ENCODE measurements around the gene ARID1B. TPM values are rescaled to one million over a fixed set of nuclear protein-coding genes. Genes with fewer than 3 reads are reported as not detected.

The ARID1B gene
- total and polyA plus RNA-seq, 10 donors = 17.7 to 223 (median 141) TPM

DNA sequence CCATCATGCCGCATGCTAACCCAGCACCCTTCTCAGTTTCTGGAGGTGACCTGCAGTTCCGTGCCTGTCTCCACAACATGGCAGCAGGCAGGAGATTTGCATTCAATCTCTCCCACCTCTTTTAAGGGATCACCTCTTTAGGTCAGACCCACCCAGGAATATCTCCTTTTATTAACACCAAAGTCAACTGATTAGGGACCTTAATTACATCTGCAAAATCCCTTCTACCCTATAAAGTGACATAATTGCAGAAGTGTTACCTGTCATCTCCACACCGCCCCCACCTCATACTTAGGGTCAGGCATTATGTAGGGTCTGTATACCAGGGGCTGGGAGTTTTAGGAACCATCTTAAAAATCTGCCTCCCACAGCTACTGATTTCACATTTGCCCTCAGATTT, 278.7 kb downstream of the ARID1B start:
- WGBS, 5 donors = 95 to 99% (median 96%) methylated on average over 3 of the region's 3 CpGs
- Histone ChIP-seq H3K4me1 (peaks cover 3 to 77% (median 43%) of the 10 kb centered on the region in 6 donors), H3K4me3 (no peak overlapping the region), H3K9me3 (peaks cover 0 to 10% (median 0%) of the 10 kb centered on the region in 8 donors), H3K27me3 (replicated peaks in 1 of 7) (no peaks in the 10 kb centered on the region), H3K36me3 (peaks cover 0 to 12% (median 0%) of the 10 kb centered on the region in 6 donors), H3K27ac (peak overlapping the region in 5 of 8 donors; percentile 2 to 84 (median 75))
- intact Hi-C loops (cut with DNase I; ENCODE audit: low total_unique reads) = no loop called here
- no peak for DNase-seq
- TF ChIP-seq POLR2A (IDR thresholded peaks at IDR 0.05) (no peak), POLR2AphosphoS5 (IDR thresholded peaks at IDR 0.05) (no peak)
- TF ChIP-seq, protein P1, sequence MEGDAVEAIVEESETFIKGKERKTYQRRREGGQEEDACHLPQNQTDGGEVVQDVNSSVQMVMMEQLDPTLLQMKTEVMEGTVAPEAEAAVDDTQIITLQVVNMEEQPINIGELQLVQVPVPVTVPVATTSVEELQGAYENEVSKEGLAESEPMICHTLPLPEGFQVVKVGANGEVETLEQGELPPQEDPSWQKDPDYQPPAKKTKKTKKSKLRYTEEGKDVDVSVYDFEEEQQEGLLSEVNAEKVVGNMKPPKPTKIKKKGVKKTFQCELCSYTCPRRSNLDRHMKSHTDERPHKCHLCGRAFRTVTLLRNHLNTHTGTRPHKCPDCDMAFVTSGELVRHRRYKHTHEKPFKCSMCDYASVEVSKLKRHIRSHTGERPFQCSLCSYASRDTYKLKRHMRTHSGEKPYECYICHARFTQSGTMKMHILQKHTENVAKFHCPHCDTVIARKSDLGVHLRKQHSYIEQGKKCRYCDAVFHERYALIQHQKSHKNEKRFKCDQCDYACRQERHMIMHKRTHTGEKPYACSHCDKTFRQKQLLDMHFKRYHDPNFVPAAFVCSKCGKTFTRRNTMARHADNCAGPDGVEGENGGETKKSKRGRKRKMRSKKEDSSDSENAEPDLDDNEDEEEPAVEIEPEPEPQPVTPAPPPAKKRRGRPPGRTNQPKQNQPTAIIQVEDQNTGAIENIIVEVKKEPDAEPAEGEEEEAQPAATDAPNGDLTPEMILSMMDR (IDR thresholded peaks at IDR 0.05 in 8 of 11, conservative IDR thresholded peaks at IDR 0.05 in 3 of 11) = no peak

DNA sequence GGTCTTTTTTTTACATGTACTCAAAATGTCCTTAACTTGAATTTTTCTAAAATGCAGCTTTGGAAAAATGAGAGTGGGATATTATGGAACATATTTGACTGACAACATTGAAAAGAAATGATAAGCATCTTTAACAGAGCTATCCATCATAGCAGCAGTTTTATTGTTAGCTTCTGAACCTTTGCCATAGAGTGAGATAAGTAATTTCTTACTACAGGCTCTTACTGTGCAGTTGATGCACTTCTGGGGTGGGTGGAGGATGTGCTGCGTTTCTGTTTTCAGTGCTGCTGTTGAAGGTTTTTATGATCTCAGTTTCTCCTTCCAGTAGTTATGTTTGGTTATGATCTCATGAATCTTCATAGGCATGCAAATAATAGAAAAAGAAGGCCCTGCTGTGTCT, 279.1 kb downstream of the ARID1B start:
- H3K4me1 ChIP-seq = peaks cover 3 to 75% (median 38%) of the 10 kb centered on the region in 6 donors
- H3K9me3 ChIP-seq = peaks cover 0 to 10% (median 0%) of the 10 kb centered on the region in 8 donors
- intact Hi-C loops (cut with DNase I; ENCODE audit: low total_unique reads) = no loop called here
- no peak for DNase-seq
- peaks cover 0 to 12% (median 0%) of the 10 kb centered on the region in 6 donors for H3K36me3 ChIP-seq
- no peak overlapping the region for H3K4me3 ChIP-seq
- H3K27ac ChIP-seq = peak overlapping the region in 3 of 8 donors; percentile 75 to 84 (median 76)
- TF ChIP-seq, protein P1 (IDR thresholded peaks at IDR 0.05 in 8 of 11, conservative IDR thresholded peaks at IDR 0.05 in 3 of 11) = no peak
- TF ChIP-seq POLR2AphosphoS5 (IDR thresholded peaks at IDR 0.05) (no peak), POLR2A (IDR thresholded peaks at IDR 0.05) (no peak)
- 71 to 83% (median 78%) methylated on average over 1 of the region's 1 CpG for whole genome bisulfite sequencing, 5 donors
- no peaks in the 10 kb centered on the region for H3K27me3 ChIP-seq (replicated peaks in 1 of 7)

DNA sequence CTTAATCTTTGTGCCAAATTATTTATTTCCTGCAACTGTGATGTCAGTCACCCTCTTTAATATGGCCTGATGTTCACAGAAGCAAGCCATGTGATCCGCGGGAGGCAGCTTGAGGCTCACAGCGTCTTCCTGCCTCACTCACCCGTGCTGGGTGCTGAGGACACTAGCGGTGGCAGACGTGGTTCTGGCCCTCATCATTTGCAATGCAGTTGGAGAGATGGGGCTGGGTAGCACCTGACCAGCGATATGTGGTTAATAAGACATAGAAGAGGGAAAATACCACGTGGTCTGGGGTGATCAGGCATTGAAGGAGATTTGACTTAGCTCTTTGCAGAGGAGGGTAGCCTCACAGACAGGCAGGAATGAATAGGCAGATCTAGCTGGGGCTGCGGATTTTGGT, 281.4 kb downstream of the ARID1B start:
- 73 to 89% (median 83%) methylated on average over 9 of the region's 9 CpGs for WGBS, 5 donors

DNA sequence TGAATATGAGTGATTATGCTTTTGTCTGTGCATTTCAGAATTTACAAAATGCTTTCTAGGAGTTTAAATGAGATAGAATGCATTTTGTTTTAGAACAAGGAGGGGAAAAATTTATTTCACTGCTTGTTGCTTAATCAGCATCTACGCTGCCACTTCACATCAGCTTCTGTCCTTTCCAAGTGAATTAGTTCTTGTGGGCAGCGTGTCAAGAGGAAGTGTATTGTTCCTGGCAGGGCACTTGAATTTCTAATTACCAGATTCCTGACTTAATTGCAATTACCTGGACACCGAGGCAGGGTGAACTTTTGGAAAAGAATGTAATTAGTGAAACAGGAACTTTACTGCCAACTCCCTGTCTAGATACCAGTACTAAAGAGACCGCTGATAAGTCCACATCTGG, 282.6 kb downstream of the ARID1B start:
- intact Hi-C loops (cut with DNase I; ENCODE audit: low total_unique reads) = no loop called here
- Histone ChIP-seq H3K4me1 (peaks cover 10 to 74% (median 36%) of the 10 kb centered on the region in 6 donors), H3K4me3 (no peak overlapping the region), H3K36me3 (peaks cover 0 to 20% (median 0%) of the 10 kb centered on the region in 6 donors), H3K9me3 (peaks cover 0 to 10% (median 0%) of the 10 kb centered on the region in 8 donors), H3K27me3 (replicated peaks in 1 of 7) (no peaks in the 10 kb centered on the region), H3K27ac (no peak overlapping the region)
- TF ChIP-seq POLR2AphosphoS5 (IDR thresholded peaks at IDR 0.05) (no peak), POLR2A (IDR thresholded peaks at IDR 0.05) (no peak)
- TF ChIP-seq, protein P1 (IDR thresholded peaks at IDR 0.05 in 8 of 11, conservative IDR thresholded peaks at IDR 0.05 in 3 of 11) = no peak
- 43 to 51% (median 47%) methylated on average over 4 of the region's 4 CpGs for WGBS, 5 donors
- no peak for DNase-seq

More for the DNA sequence above, 281.4 kb downstream of the ARID1B start:
- peak; percentile 75 for DNase-seq
- peaks cover 3 to 74% (median 39%) of the 10 kb centered on the region in 6 donors for H3K4me1 ChIP-seq
- H3K36me3 ChIP-seq = peaks cover 0 to 12% (median 0%) of the 10 kb centered on the region in 6 donors
- no peak for TF ChIP-seq POLR2A (IDR thresholded peaks at IDR 0.05)
- TF ChIP-seq POLR2AphosphoS5 (IDR thresholded peaks at IDR 0.05) = peak; percentile 27 to 36 (median 31)
- H3K27ac ChIP-seq = no peak overlapping the region
- intact Hi-C loops (cut with DNase I; ENCODE audit: low total_unique reads) = no loop called here
- no peak overlapping the region for H3K4me3 ChIP-seq
- peaks cover 0 to 10% (median 0%) of the 10 kb centered on the region in 8 donors for H3K9me3 ChIP-seq
- no peaks in the 10 kb centered on the region for H3K27me3 ChIP-seq (replicated peaks in 1 of 7)
